ENCODE data around the gene NRCAM. TPM values are rescaled to one million over a fixed set of nuclear protein-coding genes. Genes with fewer than 3 reads are reported as not detected.

NRCAM gene
- total RNA-seq, 1 experiment from 2014 or later = 2.7 TPM

DNA sequence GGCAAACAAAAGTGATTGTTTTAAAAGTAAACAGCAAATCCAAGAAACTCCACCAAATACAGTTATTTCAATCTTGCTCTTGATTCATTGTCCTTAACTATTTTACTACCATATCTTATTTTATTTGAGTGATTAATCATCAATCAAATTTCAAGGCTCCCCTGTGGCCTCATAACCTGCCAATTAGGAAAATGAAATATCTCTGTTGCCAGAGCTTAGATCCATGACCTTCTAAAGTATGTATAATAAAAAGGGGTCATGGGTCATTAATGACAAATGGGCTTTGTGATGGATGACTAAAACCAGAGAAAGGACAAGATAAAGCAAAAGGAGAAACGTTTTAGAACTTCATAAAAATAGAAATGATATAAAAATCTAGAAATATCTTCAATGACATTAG is 28.5 kb downstream of the NRCAM start:
- POLR2A ChIA-PET = no interaction called here
- H3K36me3 Mint-ChIP-seq = no peaks in the 10 kb centered on the region
- TF ChIP-seq ZBTB43 (CRISPR knock-in tag; IDR thresholded peaks at IDR 0.05) (no peak), CREM (CRISPR knock-in tag; IDR thresholded peaks at IDR 0.05) (no peak), TEAD4 (CRISPR knock-in tag; IDR thresholded peaks at IDR 0.05) (no peak), OVOL2 (CRISPR knock-in tag; IDR thresholded peaks at IDR 0.05; ENCODE audit: borderline replicate concordance) (no peak)
- CTCF ChIA-PET = no interaction called here
- H3K4me1 Mint-ChIP-seq = no peaks in the 10 kb centered on the region
- H3K27me3 Mint-ChIP-seq (ENCODE audit: low read depth) = no peaks in the 10 kb centered on the region
- no peak for ATAC-seq
- no peak overlapping the region for H3K27ac Mint-ChIP-seq
- no peaks in the 10 kb centered on the region for H3K9me3 Mint-ChIP-seq
- no peak for DNase-seq (ENCODE audit: low spot score)
- H3K4me3 Mint-ChIP-seq = no peak overlapping the region

- peaks cover under 1% of the 10 kb centered on the region; the same call in 1 of the 2 replicates for H3K4me1 Mint-ChIP-seq
- ATAC-seq (no peak), DNase-seq (ENCODE audit: low spot score) (no peak)
- H3K9me3 Mint-ChIP-seq = no peaks in the 10 kb centered on the region
- TF ChIP-seq TEAD4 (CRISPR knock-in tag; IDR thresholded peaks at IDR 0.05) (no peak), RELA (CRISPR knock-in tag; IDR thresholded peaks at IDR 0.05; ENCODE audit: borderline replicate concordance) (no peak), TCF7 (CRISPR knock-in tag; IDR thresholded peaks at IDR 0.05; ENCODE audit: low read depth) (no peak)
- TF ChIP-seq, protein P1, sequence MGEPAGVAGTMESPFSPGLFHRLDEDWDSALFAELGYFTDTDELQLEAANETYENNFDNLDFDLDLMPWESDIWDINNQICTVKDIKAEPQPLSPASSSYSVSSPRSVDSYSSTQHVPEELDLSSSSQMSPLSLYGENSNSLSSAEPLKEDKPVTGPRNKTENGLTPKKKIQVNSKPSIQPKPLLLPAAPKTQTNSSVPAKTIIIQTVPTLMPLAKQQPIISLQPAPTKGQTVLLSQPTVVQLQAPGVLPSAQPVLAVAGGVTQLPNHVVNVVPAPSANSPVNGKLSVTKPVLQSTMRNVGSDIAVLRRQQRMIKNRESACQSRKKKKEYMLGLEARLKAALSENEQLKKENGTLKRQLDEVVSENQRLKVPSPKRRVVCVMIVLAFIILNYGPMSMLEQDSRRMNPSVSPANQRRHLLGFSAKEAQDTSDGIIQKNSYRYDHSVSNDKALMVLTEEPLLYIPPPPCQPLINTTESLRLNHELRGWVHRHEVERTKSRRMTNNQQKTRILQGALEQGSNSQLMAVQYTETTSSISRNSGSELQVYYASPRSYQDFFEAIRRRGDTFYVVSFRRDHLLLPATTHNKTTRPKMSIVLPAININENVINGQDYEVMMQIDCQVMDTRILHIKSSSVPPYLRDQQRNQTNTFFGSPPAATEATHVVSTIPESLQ (CRISPR knock-in tag; IDR thresholded peaks at IDR 0.05) = no peak
- CTCF ChIA-PET = no interaction called here
- POLR2A ChIA-PET = no interaction called here
- no peak overlapping the region for H3K27ac Mint-ChIP-seq
- H3K27me3 Mint-ChIP-seq (ENCODE audit: low read depth) = no peaks in the 10 kb centered on the region
- H3K4me3 Mint-ChIP-seq = no peak overlapping the region
- no peaks in the 10 kb centered on the region for H3K36me3 Mint-ChIP-seq
Observed at GRCh38 chr7:108425714-108426275, 30.4 kb downstream of the NRCAM start.

DNA sequence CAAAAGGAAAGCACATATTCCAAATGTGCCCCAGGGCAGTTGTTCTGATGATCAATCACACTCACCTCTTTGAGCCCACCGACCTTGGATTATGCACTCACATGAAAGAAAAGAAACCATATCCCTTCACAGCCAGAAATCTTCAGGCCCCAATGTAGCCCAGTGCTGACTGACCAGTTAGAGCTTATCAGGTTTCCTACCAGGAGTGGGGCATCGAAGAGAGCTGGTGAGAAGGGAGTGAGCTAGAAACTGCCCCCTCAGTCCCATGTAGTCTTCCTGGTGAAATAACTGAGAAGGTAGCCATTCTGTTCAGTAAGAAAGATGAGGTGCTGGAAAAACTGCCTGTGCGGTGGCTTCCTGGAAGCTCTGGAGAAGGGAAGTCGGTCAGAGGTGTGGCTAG is 32.2 kb downstream of the NRCAM start:
- peaks cover 5% of the 10 kb centered on the region for H3K4me1 Mint-ChIP-seq
- no peaks in the 10 kb centered on the region for H3K36me3 Mint-ChIP-seq
- H3K4me3 Mint-ChIP-seq = no peak overlapping the region
- POLR2A ChIA-PET = interaction anchor here (0.9 kb wide), 1 partner anchor 15 kb away, joined by 3 read pairs; no protein-coding TSS in a partner anchor
- ATAC-seq = no peak
- no peaks in the 10 kb centered on the region for H3K9me3 Mint-ChIP-seq
- no peak for TF ChIP-seq TCF7 (CRISPR knock-in tag; IDR thresholded peaks at IDR 0.05; ENCODE audit: low read depth)
- TF ChIP-seq KAT7 (CRISPR knock-in tag; IDR thresholded peaks at IDR 0.05; ENCODE audit: borderline replicate concordance) = no peak
- TF ChIP-seq ZNF219 (CRISPR knock-in tag; IDR thresholded peaks at IDR 0.05; ENCODE audit: borderline replicate concordance) = no peak
- TF ChIP-seq SMAD4 (CRISPR knock-in tag; IDR thresholded peaks at IDR 0.05) = no peak
- no peak for TF ChIP-seq ATF1 (CRISPR knock-in tag; IDR thresholded peaks at IDR 0.05)
- TF ChIP-seq, protein P2, sequence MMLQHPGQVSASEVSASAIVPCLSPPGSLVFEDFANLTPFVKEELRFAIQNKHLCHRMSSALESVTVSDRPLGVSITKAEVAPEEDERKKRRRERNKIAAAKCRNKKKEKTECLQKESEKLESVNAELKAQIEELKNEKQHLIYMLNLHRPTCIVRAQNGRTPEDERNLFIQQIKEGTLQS (CRISPR knock-in tag; conservative IDR thresholded peaks at IDR 0.05) = no peak
- TF ChIP-seq, protein P3, sequence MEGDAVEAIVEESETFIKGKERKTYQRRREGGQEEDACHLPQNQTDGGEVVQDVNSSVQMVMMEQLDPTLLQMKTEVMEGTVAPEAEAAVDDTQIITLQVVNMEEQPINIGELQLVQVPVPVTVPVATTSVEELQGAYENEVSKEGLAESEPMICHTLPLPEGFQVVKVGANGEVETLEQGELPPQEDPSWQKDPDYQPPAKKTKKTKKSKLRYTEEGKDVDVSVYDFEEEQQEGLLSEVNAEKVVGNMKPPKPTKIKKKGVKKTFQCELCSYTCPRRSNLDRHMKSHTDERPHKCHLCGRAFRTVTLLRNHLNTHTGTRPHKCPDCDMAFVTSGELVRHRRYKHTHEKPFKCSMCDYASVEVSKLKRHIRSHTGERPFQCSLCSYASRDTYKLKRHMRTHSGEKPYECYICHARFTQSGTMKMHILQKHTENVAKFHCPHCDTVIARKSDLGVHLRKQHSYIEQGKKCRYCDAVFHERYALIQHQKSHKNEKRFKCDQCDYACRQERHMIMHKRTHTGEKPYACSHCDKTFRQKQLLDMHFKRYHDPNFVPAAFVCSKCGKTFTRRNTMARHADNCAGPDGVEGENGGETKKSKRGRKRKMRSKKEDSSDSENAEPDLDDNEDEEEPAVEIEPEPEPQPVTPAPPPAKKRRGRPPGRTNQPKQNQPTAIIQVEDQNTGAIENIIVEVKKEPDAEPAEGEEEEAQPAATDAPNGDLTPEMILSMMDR (IDR thresholded peaks at IDR 0.05) = no peak
- no peak for TF ChIP-seq FOXK1 (CRISPR knock-in tag; IDR thresholded peaks at IDR 0.05)
- no peak for TF ChIP-seq FOXJ3 (CRISPR knock-in tag; IDR thresholded peaks at IDR 0.05; ENCODE audit: borderline replicate concordance)
- no peak for TF ChIP-seq PRRX2 (CRISPR knock-in tag; IDR thresholded peaks at IDR 0.05)
- TF ChIP-seq IRF1 (CRISPR knock-in tag; IDR thresholded peaks at IDR 0.05) = no peak
- TF ChIP-seq ETV6 (CRISPR knock-in tag; IDR thresholded peaks at IDR 0.05) = no peak
- TF ChIP-seq, protein P4, sequence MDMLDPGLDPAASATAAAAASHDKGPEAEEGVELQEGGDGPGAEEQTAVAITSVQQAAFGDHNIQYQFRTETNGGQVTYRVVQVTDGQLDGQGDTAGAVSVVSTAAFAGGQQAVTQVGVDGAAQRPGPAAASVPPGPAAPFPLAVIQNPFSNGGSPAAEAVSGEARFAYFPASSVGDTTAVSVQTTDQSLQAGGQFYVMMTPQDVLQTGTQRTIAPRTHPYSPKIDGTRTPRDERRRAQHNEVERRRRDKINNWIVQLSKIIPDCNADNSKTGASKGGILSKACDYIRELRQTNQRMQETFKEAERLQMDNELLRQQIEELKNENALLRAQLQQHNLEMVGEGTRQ (CRISPR knock-in tag; IDR thresholded peaks at IDR 0.05) = no peak
- no peak overlapping the region for H3K27ac Mint-ChIP-seq
- DNase-seq (ENCODE audit: low spot score) = no peak
- CTCF ChIA-PET = no interaction called here
- H3K27me3 Mint-ChIP-seq (ENCODE audit: low read depth) = no peaks in the 10 kb centered on the region
